K562 (cell line): ENCODE results near the gene ITSN2. TPM values are rescaled to one million over a fixed set of nuclear protein-coding genes. Genes with fewer than 3 reads are reported as not detected.

ENCODE experiments used
- ADNP ChIP-seq: fragments of 200-800 bp; sonication (Bioruptor generic); IDR thresholded peaks from 2 replicates; pipeline ENCODE4 v1.6.1; 2016; ENCODE audit warnings: missing genetic modification characterization, missing compliant biosample characterization
- ATF1 ChIP-seq, 2 experiments: fragments of 450-650 bp in 1 of 2; IDR thresholded peaks; 2 replicates each; pipeline ENCODE4 v1.6.1; 2016; ENCODE audit warnings: missing compliant biosample characterization in 1 of 2, missing genetic modification characterization in 1 of 2
- BHLHE40 ChIP-seq: IDR thresholded peaks from 2 replicates; pipeline ENCODE4 v1.6.1; 2011; ENCODE audit warnings: low read length, improper control_type of control experiment
- CBX5 ChIP-seq: IDR thresholded peaks from 2 replicates; pipeline ENCODE4 v1.6.1; 2014; ENCODE audit warnings: low read depth, borderline replicate concordance
- DEAF1 ChIP-seq: fragments of 450-650 bp; formaldehyde crosslinking; IDR thresholded peaks from 2 replicates; pipeline ENCODE4 v1.4.0; 2020; ENCODE audit warnings: mild to moderate bottlenecking, moderate library complexity
- DNMT1 ChIP-seq: fragments of 450-650 bp; IDR thresholded peaks from 2 replicates; pipeline ENCODE4 v1.6.1; 2016; ENCODE audit warnings: antibody characterized with exemption, mild to moderate bottlenecking
- EP400 ChIP-seq: fragments of 450-650 bp; IDR thresholded peaks from 2 replicates; pipeline ENCODE4 v1.6.1; 2017; ENCODE audit warnings: antibody characterized with exemption, mild to moderate bottlenecking, moderate library complexity
- ERF ChIP-seq: fragments of 450-650 bp; formaldehyde crosslinking; IDR thresholded peaks from 2 replicates; pipeline ENCODE4 v1.4.0; 2020; ENCODE audit warnings: mild to moderate bottlenecking, mixed read lengths
- HNRNPK ChIP-seq: fragments of 200-400 bp; formaldehyde crosslinking; IDR thresholded peaks from one replicate; pipeline ENCODE4 v1.6.1; 2018; ENCODE audit warnings: mild to moderate bottlenecking, low read depth, low read length; ENCODE audit not compliant: poor library complexity, severe bottlenecking
- L3MBTL2 ChIP-seq: fragments of 450-650 bp; IDR thresholded peaks from 2 replicates; pipeline ENCODE4 v1.6.1; 2016; ENCODE audit warnings: mild to moderate bottlenecking, moderate library complexity
- LARP7 ChIP-seq: fragments of 450-650 bp; IDR thresholded peaks from 2 replicates; pipeline ENCODE4 v1.6.1; 2016
- NFXL1 ChIP-seq: fragments of 450-650 bp; formaldehyde crosslinking; IDR thresholded peaks from 2 replicates; pipeline ENCODE4 v1.4.0; 2021; ENCODE audit warnings: mild to moderate bottlenecking
- NR4A1 ChIP-seq, 2 experiments: fragments of 250-450 bp in 1 of 2; fragments of 450-650 bp in 1 of 2; sonication (Bioruptor Pico) in 1 of 2; IDR thresholded peaks; 2 replicates each; pipeline versions ENCODE4 v1.4.0 to v1.6.1; 2016 to 2020; ENCODE audit warnings: mild to moderate bottlenecking in 2 of 2, missing compliant biosample characterization in 1 of 2, missing genetic modification characterization in 1 of 2, moderate library complexity in 1 of 2
- RAD21 ChIP-seq, 2 experiments: fragments of 250-450 bp in 1 of 2; fragments of 450-650 bp in 1 of 2; sonication (Bioruptor Pico) in 1 of 2; formaldehyde crosslinking in 1 of 2; IDR thresholded peaks in 1 of 2; conservative IDR thresholded peaks in 1 of 2; 2 replicates each; pipeline versions ENCODE4 v1.4.0 to v1.8.0; 2020 to 2022; ENCODE audit warnings: mild to moderate bottlenecking in 2 of 2, moderate library complexity in 1 of 2
- RBM39 ChIP-seq: fragments of 200-400 bp; formaldehyde crosslinking; optimal IDR thresholded peaks from 2 replicates; pipeline ENCODE3; 2018; ENCODE audit warnings: low read depth, low read length
- SFPQ ChIP-seq: fragments of 200-400 bp; formaldehyde crosslinking; IDR thresholded peaks from 2 replicates; pipeline ENCODE4 v1.6.1; 2017; ENCODE audit warnings: mild to moderate bottlenecking, low read depth, low read length, moderate library complexity
- SMAD3 ChIP-seq: fragments of 450-650 bp; formaldehyde crosslinking; conservative IDR thresholded peaks from 2 replicates; pipeline ENCODE4 v1.4.0; 2020; ENCODE audit warnings: mild to moderate bottlenecking
- SP1 ChIP-seq: sonication (generic); formaldehyde crosslinking; IDR thresholded peaks from 2 replicates; pipeline ENCODE4 v1.8.1; 2022; ENCODE audit warnings: mild to moderate bottlenecking, missing genetic modification reagents
- SUPT5H ChIP-seq: fragments of 450-650 bp; IDR thresholded peaks from 2 replicates; pipeline ENCODE4 v1.6.1; 2016
- ZBTB43 ChIP-seq: sonication (generic); formaldehyde crosslinking; IDR thresholded peaks from 2 replicates; pipeline ENCODE4 v1.8.0; 2023; ENCODE audit warnings: mild to moderate bottlenecking, missing genetic modification reagents
- ZC3H4 ChIP-seq: sonication (generic); formaldehyde crosslinking; IDR thresholded peaks from 2 replicates; pipeline ENCODE4 v1.9.0; 2021; ENCODE audit warnings: missing genetic modification reagents, borderline replicate concordance
- ZFP30 ChIP-seq: fragments of 250-450 bp; sonication (Bioruptor Pico); IDR thresholded peaks from 2 replicates; pipeline ENCODE4 v1.8.0; 2022; ENCODE audit warnings: moderate library complexity, mild to moderate bottlenecking, inconsistent platforms, borderline replicate concordance
- ZFP91 ChIP-seq: sonication (generic); formaldehyde crosslinking; IDR thresholded peaks from 2 replicates; pipeline ENCODE4 v1.8.0; 2022; ENCODE audit warnings: mild to moderate bottlenecking, missing genetic modification reagents
- polyA plus RNA-seq, 8 experiments: library from polyadenylated mRNA; depleted of rRNA in 4 of 8; stranded (reverse) in 5 of 8; unstranded in 3 of 8; fragments of >200 nt; fragmentation: Nextera tagmentation in 2 of 8; fragmentation: Illumina TruSeq in 1 of 8; extraction: Ambion mirVana in 2 of 8; extraction: Trizol in 1 of 8; gene quantifications; 2 replicates each; pipeline versions ENCODE4 v1.2.1 to v1.2.3, GENCODE V29; 2011 to 2014; ENCODE audit warnings: inconsistent platforms in 1 of 8, missing spikeins in 1 of 8
- total RNA-seq, 7 experiments: library from RNA; depleted of rRNA in 6 of 7; stranded (reverse); fragments of >200 nt in 6 of 7; fragmentation: Illumina TruSeq in 2 of 7; extraction: Trizol in 2 of 7; gene quantifications; 2 replicates each; pipeline versions ENCODE4 v1.2.1 to v1.2.3, GENCODE V29; 2011 to 2021; ENCODE audit warnings: low replicate concordance in 1 of 7

The ITSN2 gene
- total and polyA plus RNA-seq, 9 of the 15 experiments (the other 6 are each of a cell fraction or from before 2014, with no cell fraction given) = 6.6 to 19.9 (median 15.2) TPM

- TF ChIP-seq ZFP91 = no peak
- TF ChIP-seq ZBTB43 (CRISPR knock-in tag) = no peak
- no peak for TF ChIP-seq SUPT5H
- TF ChIP-seq RBM39 = no peak
- no peak for TF ChIP-seq SFPQ
- no peak for TF ChIP-seq NR4A1 (CRISPR knock-in tag; IDR thresholded peaks at IDR 0.05)
- TF ChIP-seq NR4A1 (tag; IDR thresholded peaks at IDR 0.05) = peak; percentile 30; the same call in 1 of the 2 replicates
- peak; percentile 78 for TF ChIP-seq SMAD3 (CRISPR knock-in tag)
- peak; percentile 41; the same call in 1 of the 2 replicates for TF ChIP-seq DEAF1 (CRISPR knock-in tag)
- peak; percentile 35 to 57; a peak in 3 of 4 replicates for TF ChIP-seq RAD21 (CRISPR knock-in tag; conservative IDR thresholded peaks at IDR 0.05 in 1 of 2, IDR thresholded peaks at IDR 0.05 in 1 of 2)
- peak; percentile 60; the same call in 1 of the 2 replicates for TF ChIP-seq L3MBTL2
- no peak for TF ChIP-seq ATF1 (CRISPR knock-in tag; IDR thresholded peaks at IDR 0.05)
- TF ChIP-seq ATF1 (tag; IDR thresholded peaks at IDR 0.05) = peak; percentile 80
- no peak for TF ChIP-seq ZFP30 (CRISPR knock-in tag)
- peak; percentile 86 for TF ChIP-seq EP400
- no peak for TF ChIP-seq NFXL1 (CRISPR knock-in tag)
- no peak for TF ChIP-seq SP1 (CRISPR knock-in tag)
- no peak for TF ChIP-seq DNMT1
- no peak; the same call in 1 of the 2 replicates for TF ChIP-seq ADNP
- no peak for TF ChIP-seq CBX5
- TF ChIP-seq BHLHE40 = peak; percentile 44
- no peak for TF ChIP-seq HNRNPK
- no peak for TF ChIP-seq LARP7
- TF ChIP-seq ZC3H4 (CRISPR knock-in tag) = no peak
- TF ChIP-seq ERF = no peak
Observed at GRCh38 chr2:24253303-24253919, 106.9 kb downstream of the ITSN2 start (continued).
